ENCODE measurements around the gene PDSS1.
"Not testable (repeated sequence)": the region's sequence is repeated elsewhere in the genome, so short reads cannot be mapped to it uniquely, and the experiment has no call there.

Gene PDSS1

GRCh38 chr10:26697163-26697921, at the start of gene PDSS1:
PDSS1 (plus strand) TSS chr10:26697701; CDS start chr10:26697712, 11 bp downstream.
- DNase-seq: peak; percentile 84

GRCh38 chr10:26648245-26648636, 49.3 kb upstream of the PDSS1 start:
- not testable (repeated sequence) for DNase-seq

- no peak for DNase-seq
Measured at GRCh38 chr10:26650406-26650805, 47.1 kb upstream of the PDSS1 start.

GRCh38 chr10:26651476-26651875, 46.0 kb upstream of the PDSS1 start:
- not testable (repeated sequence) for DNase-seq

GRCh38 chr10:26653004-26653403, 44.5 kb upstream of the PDSS1 start:
- DNase-seq: no peak

- DNase-seq: no peak
Measured at GRCh38 chr10:26655746-26656145, 41.8 kb upstream of the PDSS1 start.

GRCh38 chr10:26662864-26663263, 34.6 kb upstream of the PDSS1 start:
- DNase-seq: no peak

GRCh38 chr10:26665080-26666048, 32.1 kb upstream of the PDSS1 start:
- no peak for DNase-seq

GRCh38 chr10:26675873-26676257, 21.6 kb upstream of the PDSS1 start:
- DNase-seq: no peak

- no peak for DNase-seq
Measured at GRCh38 chr10:26679588-26679987, 17.9 kb upstream of the PDSS1 start.

- no peak for DNase-seq
Measured at GRCh38 chr10:26681076-26681475, 16.4 kb upstream of the PDSS1 start.

- not testable (repeated sequence) for DNase-seq
Measured at GRCh38 chr10:26681971-26682370, 15.5 kb upstream of the PDSS1 start.

- DNase-seq: no peak
Measured at GRCh38 chr10:26682931-26683330, 14.6 kb upstream of the PDSS1 start.

GRCh38 chr10:26684667-26685264, 12.7 kb upstream of the PDSS1 start:
- DNase-seq: not testable (repeated sequence)

GRCh38 chr10:26685441-26685840, 12.1 kb upstream of the PDSS1 start:
- no peak for DNase-seq

- no peak for DNase-seq
Measured at GRCh38 chr10:26689399-26689798, 8.1 kb upstream of the PDSS1 start.

- no peak for DNase-seq
Measured at GRCh38 chr10:26690731-26691475, 6.6 kb upstream of the PDSS1 start.

GRCh38 chr10:26694536-26694935, 3.0 kb upstream of the PDSS1 start:
- not testable (repeated sequence) for DNase-seq

GRCh38 chr10:26696786-26697162, 727 bp upstream of the PDSS1 start:
- DNase-seq: no peak

- no peak for DNase-seq
Measured at GRCh38 chr10:26697922-26698608, 564 bp downstream of the PDSS1 start.

- DNase-seq: no peak
Measured at GRCh38 chr10:26698909-26699308, 1.4 kb downstream of the PDSS1 start.

- no peak for DNase-seq
Measured at GRCh38 chr10:26699631-26700030, 2.1 kb downstream of the PDSS1 start.
